IMR-90 (cell line): ENCODE measurements around the gene NHSL1. TPM values are rescaled to one million over a fixed set of nuclear protein-coding genes. Genes with fewer than 3 reads are reported as not detected.

Experiments used
- ATAC-seq: fragments of 200-7000 bp; cut with Tn5 transposase; 2 replicates; pipeline ENCODE4 v1.9.1; 2020; ENCODE audit warnings: low read depth, mild to moderate bottlenecking, moderate library complexity
- BruUV-seq: library from RNA; stranded (reverse); fragments of 400-500 nt; replicated peaks from 2 replicates; lab custom pipeline; 2021; lab: Mats Ljungman, UMichigan
- CTCF ChIA-PET: fragments of 300-600 bp; formaldehyde crosslinking; extraction: SDS; loops from one replicate; lab custom pipeline; 2021; ENCODE audit warnings: antibody characterized with exemption; lab: Yijun Ruan, JAX
- POLR2A ChIA-PET: fragments of 300-600 bp; sonication (Branson Sonifier 250); formaldehyde crosslinking; loops from one replicate; lab custom pipeline; 2022; ENCODE audit warnings: antibody characterized with exemption; ENCODE audit not compliant: unreplicated experiment; lab: Charles Lee
- DNase-seq: peaks from one replicate; pipeline ENCODE4 v3.0.0; 2013
- H2AFZ ChIP-seq: replicated peaks from 2 replicates; pipeline ENCODE3; 2013; ENCODE audit warnings: low read length, mild to moderate bottlenecking; ENCODE audit not compliant: poor library complexity
- H2AK5ac ChIP-seq: 2 replicates; pipeline ENCODE4 v1.6.1; 2013; ENCODE audit warnings: low read depth, low read length, inconsistent platforms
- H2AK9ac ChIP-seq: replicated peaks from 2 replicates; pipeline ENCODE3; 2013; ENCODE audit warnings: mild to moderate bottlenecking, low read depth, low read length, moderate library complexity; ENCODE audit not compliant: poor library complexity
- H2BK120ac ChIP-seq: 2 replicates; pipeline ENCODE4 v1.6.1; 2013; ENCODE audit warnings: low read depth, low read length, inconsistent platforms
- H2BK15ac ChIP-seq: 3 replicates; pipeline ENCODE4 v1.6.1; 2013; ENCODE audit warnings: low read depth, low read length, inconsistent platforms
- H2BK20ac ChIP-seq: 2 replicates; pipeline ENCODE4 v1.6.1; 2013; ENCODE audit warnings: low read depth, mild to moderate bottlenecking, inconsistent platforms, low read length, moderate library complexity
- H2BK5ac ChIP-seq: 2 replicates; pipeline ENCODE4 v1.6.1; 2013; ENCODE audit warnings: mild to moderate bottlenecking, low read depth, low read length, inconsistent platforms; ENCODE audit not compliant: poor library complexity, severe bottlenecking
- H3K14ac ChIP-seq: replicated peaks from 2 replicates; pipeline ENCODE4 v1.6.1; 2013; ENCODE audit warnings: low read depth, low read length, inconsistent platforms
- H3K18ac ChIP-seq: 2 replicates; pipeline ENCODE4 v1.6.1; 2013; ENCODE audit warnings: low read depth, low read length, control low read depth
- H3K23ac ChIP-seq: 2 replicates; pipeline ENCODE4 v1.6.1; 2013; ENCODE audit warnings: low read depth, low read length, inconsistent platforms
- H3K27ac ChIP-seq: 2 replicates; pipeline ENCODE4 v1.5.1; 2013; ENCODE audit warnings: mild to moderate bottlenecking, control low read depth, low read length; ENCODE audit not compliant: insufficient read depth
- H3K27me3 ChIP-seq: 2 replicates; pipeline ENCODE4 v1.6.1; 2013; ENCODE audit warnings: low read length; ENCODE audit not compliant: control insufficient read depth, insufficient read depth
- H3K36me3 ChIP-seq: 2 replicates; pipeline ENCODE4 v1.6.1; 2013; ENCODE audit warnings: low read length, mixed read lengths; ENCODE audit not compliant: control insufficient read depth, insufficient read depth
- H3K4ac ChIP-seq: 2 replicates; pipeline ENCODE4 v1.6.1; 2013; ENCODE audit warnings: low read depth, low read length, inconsistent platforms
- H3K4me1 ChIP-seq: 2 replicates; pipeline ENCODE4 v1.6.1; 2013; ENCODE audit warnings: low read length, mixed read lengths; ENCODE audit not compliant: control insufficient read depth, insufficient read depth
- H3K4me2 ChIP-seq: 2 replicates; pipeline ENCODE4 v1.6.1; 2013; ENCODE audit warnings: low read depth, mild to moderate bottlenecking, control low read depth, low read length, moderate library complexity
- H3K4me3 ChIP-seq: 2 replicates; pipeline ENCODE4 v1.5.1; 2013; ENCODE audit warnings: low read depth, mild to moderate bottlenecking, control low read depth, low read length, moderate library complexity; ENCODE audit not compliant: insufficient read depth
- H3K56ac ChIP-seq: 2 replicates; pipeline ENCODE4 v1.6.1; 2013; ENCODE audit warnings: low read length, inconsistent platforms; ENCODE audit not compliant: insufficient read depth; ENCODE audit errors: extremely low read depth
- H3K79me1 ChIP-seq, 2 experiments: 2 replicates each; pipeline ENCODE4 v1.6.1; 2013; ENCODE audit warnings: low read length in 2 of 2, inconsistent platforms in 1 of 2, low read depth in 1 of 2
- H3K9ac ChIP-seq: 2 replicates; pipeline ENCODE4 v1.6.1; 2013; ENCODE audit warnings: low read depth, low read length, control low read depth
- H3K9me1 ChIP-seq: 2 replicates; pipeline ENCODE4 v1.6.1; 2013; ENCODE audit warnings: low read length, inconsistent platforms; ENCODE audit not compliant: insufficient read depth
- H3K9me3 ChIP-seq: 2 replicates; pipeline ENCODE4 v1.6.1; 2013; ENCODE audit warnings: low read length; ENCODE audit not compliant: control insufficient read depth, insufficient read depth
- H4K20me1 ChIP-seq: 2 replicates; pipeline ENCODE4 v1.6.1; 2013; ENCODE audit warnings: low read length, inconsistent platforms; ENCODE audit not compliant: insufficient read depth
- H4K5ac ChIP-seq: 2 replicates; pipeline ENCODE4 v1.6.1; 2013; ENCODE audit warnings: mild to moderate bottlenecking, low read depth, low read length, control low read depth
- H4K8ac ChIP-seq, 2 experiments: 2 replicates each; pipeline ENCODE4 v1.6.1; 2013; ENCODE audit warnings: low read depth in 2 of 2, low read length in 2 of 2, control low read depth in 1 of 2, inconsistent platforms in 1 of 2
- H4K91ac ChIP-seq: 2 replicates; pipeline ENCODE4 v1.6.1; 2013; ENCODE audit warnings: low read depth, low read length, inconsistent platforms; ENCODE audit not compliant: insufficient read depth
- BHLHE40 ChIP-seq: fragments of 150-350 bp; IDR thresholded peaks from 2 replicates; pipeline ENCODE4 v1.6.1; 2016; ENCODE audit warnings: mild to moderate bottlenecking, low read depth, low read length
- CEBPB ChIP-seq: IDR thresholded peaks from 2 replicates; pipeline ENCODE4 v1.6.1; 2012; ENCODE audit warnings: low read depth, low read length, improper control_type of control experiment
- CHD1 ChIP-seq: IDR thresholded peaks from 2 replicates; pipeline ENCODE4 v1.6.1; 2012; ENCODE audit warnings: low read depth, low read length, improper control_type of control experiment
- CTCF ChIP-seq: conservative IDR thresholded peaks from 2 replicates; pipeline ENCODE4 v1.5.1; 2012; ENCODE audit warnings: mild to moderate bottlenecking, low read depth, low read length, improper control_type of control experiment
- FOS ChIP-seq: fragments of 150-350 bp; IDR thresholded peaks from 2 replicates; pipeline ENCODE4 v1.6.1; 2016; ENCODE audit warnings: low read depth, low read length
- MAFK ChIP-seq: IDR thresholded peaks from 2 replicates; pipeline ENCODE4 v1.6.1; 2012; ENCODE audit warnings: low read depth, low read length, improper control_type of control experiment
- MAZ ChIP-seq: IDR thresholded peaks from 2 replicates; pipeline ENCODE4 v1.6.1; 2012; ENCODE audit warnings: low read depth, mild to moderate bottlenecking, low read length, improper control_type of control experiment, moderate library complexity, borderline replicate concordance
- MXI1 ChIP-seq: IDR thresholded peaks from 2 replicates; pipeline ENCODE4 v1.6.1; 2012; ENCODE audit warnings: low read depth, mild to moderate bottlenecking, low read length, moderate library complexity, borderline replicate concordance
- NFE2L2 ChIP-seq: fragments of 150-350 bp; IDR thresholded peaks from 2 replicates; pipeline ENCODE4 v1.6.1; 2016; ENCODE audit warnings: low read depth, mild to moderate bottlenecking, low read length
- POLR2A ChIP-seq: IDR thresholded peaks from 2 replicates; pipeline ENCODE4 v1.6.1; 2012; ENCODE audit warnings: mild to moderate bottlenecking, low read depth, low read length
- RAD21 ChIP-seq: IDR thresholded peaks from 2 replicates; pipeline ENCODE4 v1.6.1; 2012; ENCODE audit warnings: low read length, improper control_type of control experiment
- RCOR1 ChIP-seq: IDR thresholded peaks from 2 replicates; pipeline ENCODE4 v1.6.1; 2012; ENCODE audit warnings: mild to moderate bottlenecking, low read length, improper control_type of control experiment; ENCODE audit not compliant: insufficient replicate concordance
- RFX5 ChIP-seq: IDR thresholded peaks from 2 replicates; pipeline ENCODE4 v1.8.0; 2012; ENCODE audit warnings: low read depth, mild to moderate bottlenecking, low read length, moderate library complexity
- SMC3 ChIP-seq: fragments of 150-350 bp; IDR thresholded peaks from 2 replicates; pipeline ENCODE4 v1.6.1; 2016; ENCODE audit warnings: low read depth, mild to moderate bottlenecking, antibody characterized with exemption, low read length, moderate library complexity
- USF2 ChIP-seq: fragments of 150-350 bp; IDR thresholded peaks from 2 replicates; pipeline ENCODE4 v1.6.1; 2017; ENCODE audit warnings: mild to moderate bottlenecking, antibody characterized with exemption, low read length, low read depth
- WGBS, 2 experiments: methylation state at CpG; one replicate each; pipeline versions ENCODE4 v1.1.5 to v1.1.7; 2013; ENCODE audit warnings: missing lambda C conversion rate in 2 of 2; ENCODE audit not compliant: insufficient read length in 1 of 2; ENCODE audit errors: extremely low coverage in 2 of 2; 5-methylcytosine and 5-hydroxymethylcytosine counted together
- dilution Hi-C: fragments of 300-500 bp; cut with HindIII; formaldehyde crosslinking; loops from one replicate; pipeline ENCODE4 v1.14.3; 2018; ENCODE audit warnings: low sequenced_read_pairs; ENCODE audit not compliant: unreplicated experiment
- in situ Hi-C: fragments of 300-500 bp; cut with MboI; formaldehyde crosslinking; loops from 3 replicates; pipeline ENCODE4 v1.14.3; 2019; ENCODE audit warnings: low sequenced_read_pairs, inconsistent platforms, mixed read lengths
- intact Hi-C: fragments of 100-400 bp; cut with micrococcal nuclease; formaldehyde crosslinking; loops from 2 replicates; pipeline ENCODE4 v1.10.0; 2022
- polyA plus RNA-seq, 3 experiments: library from polyadenylated mRNA; depleted of rRNA; stranded (reverse); fragments of >200 nt; gene quantifications; 2 replicates each; pipeline ENCODE4 v1.2.3, GENCODE V29; 2012; ENCODE audit warnings: low replicate concordance in 1 of 3
- total RNA-seq: library from RNA; depleted of rRNA; stranded (reverse); fragments of >200 nt; gene quantifications from 2 replicates; pipeline ENCODE4 v1.2.3, GENCODE V29; 2012
- TF ChIP-seq, protein P1 (sequence below): fragments of 150-350 bp; IDR thresholded peaks from 2 replicates; pipeline ENCODE4 v1.6.1; 2016; ENCODE audit warnings: low read depth, mild to moderate bottlenecking, low read length, moderate library complexity, borderline replicate concordance

NHSL1 gene
- total and polyA plus RNA-seq, 2 of the 4 experiments (the other 2 are of a cell fraction) = 5.6 to 7.2 TPM

DNA sequence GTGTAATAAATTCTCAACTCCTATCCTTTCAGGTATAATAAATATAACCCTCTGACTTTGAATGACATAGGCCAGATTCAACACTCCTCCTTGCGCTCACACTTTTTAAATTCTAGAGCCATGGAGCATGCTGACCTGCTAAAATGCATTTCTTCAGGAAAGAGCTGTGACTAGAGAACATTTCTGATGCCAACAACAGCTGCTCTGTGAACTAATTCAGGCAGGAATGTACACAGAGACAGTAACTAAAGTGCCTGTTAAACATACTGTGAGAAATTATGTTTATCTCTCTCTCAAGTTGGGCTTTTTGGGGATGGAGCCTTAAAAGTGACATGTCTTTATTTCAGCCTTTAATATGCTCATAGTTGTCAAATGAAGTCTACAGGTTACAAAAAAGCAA lies 8.3 kb downstream of the NHSL1 start:
- H3K27ac ChIP-seq = no peak overlapping the region
- no peak overlapping the region for H3K56ac ChIP-seq
- no peaks in the 10 kb centered on the region for H3K9me3 ChIP-seq
- no peak overlapping the region for H2BK15ac ChIP-seq
- H2BK20ac ChIP-seq = no peak overlapping the region
- H2AFZ ChIP-seq = no peak overlapping the region
- H3K4me1 ChIP-seq = peaks cover 6% of the 10 kb centered on the region; the same call in 1 of the 2 replicates
- H4K20me1 ChIP-seq = no peaks in the 10 kb centered on the region; the same call in 1 of the 2 replicates
- H4K5ac ChIP-seq = no peak overlapping the region
- ATAC-seq (peak; percentile 85), DNase-seq (peak; percentile 51)
- no peak overlapping the region for H3K23ac ChIP-seq
- H3K4me2 ChIP-seq = no peak overlapping the region
- intact Hi-C loops (no loop called here), in situ Hi-C loops (no loop called here), dilution Hi-C loops (no loop called here)
- no peak overlapping the region for H3K9ac ChIP-seq
- WGBS, 2 experiments = no CpG with 5 or more reads among the region's 1 CpG
- H2BK120ac ChIP-seq = no peak overlapping the region
- 0 out of 2 replicates have a peak, but pooled peaks cover 2% of the 10 kb centered on the region for H3K9me1 ChIP-seq
- no peak overlapping the region for H4K91ac ChIP-seq
- H3K79me1 ChIP-seq = peaks cover 3 to 18% of the 10 kb centered on the region in 2 experiments; a peak in 2 of 4 replicates
- peaks cover 2% of the 10 kb centered on the region; the same call in 1 of the 2 replicates for H3K36me3 ChIP-seq
- no peak overlapping the region for H3K14ac ChIP-seq
- no peak overlapping the region for H4K8ac ChIP-seq
- no peak overlapping the region for H2AK5ac ChIP-seq
- no peak overlapping the region for H2BK5ac ChIP-seq
- H3K18ac ChIP-seq = no peak overlapping the region
- no peak overlapping the region for H3K4me3 ChIP-seq
- POLR2A ChIA-PET = no interaction called here
- no TSS peak for BruUV-seq
- H3K27me3 ChIP-seq = no peaks in the 10 kb centered on the region
- TF ChIP-seq MXI1 = no peak
- TF ChIP-seq NFE2L2 = no peak
- TF ChIP-seq POLR2A = no peak
- no peak for TF ChIP-seq SMC3
- TF ChIP-seq CEBPB = no peak
- TF ChIP-seq CHD1 = no peak
- TF ChIP-seq FOS = no peak
- TF ChIP-seq RFX5 = no peak
- TF ChIP-seq MAFK = no peak
- no peak for TF ChIP-seq MAZ
- TF ChIP-seq, protein P1, sequence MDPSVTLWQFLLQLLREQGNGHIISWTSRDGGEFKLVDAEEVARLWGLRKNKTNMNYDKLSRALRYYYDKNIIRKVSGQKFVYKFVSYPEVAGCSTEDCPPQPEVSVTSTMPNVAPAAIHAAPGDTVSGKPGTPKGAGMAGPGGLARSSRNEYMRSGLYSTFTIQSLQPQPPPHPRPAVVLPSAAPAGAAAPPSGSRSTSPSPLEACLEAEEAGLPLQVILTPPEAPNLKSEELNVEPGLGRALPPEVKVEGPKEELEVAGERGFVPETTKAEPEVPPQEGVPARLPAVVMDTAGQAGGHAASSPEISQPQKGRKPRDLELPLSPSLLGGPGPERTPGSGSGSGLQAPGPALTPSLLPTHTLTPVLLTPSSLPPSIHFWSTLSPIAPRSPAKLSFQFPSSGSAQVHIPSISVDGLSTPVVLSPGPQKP = no peak
- no peak for TF ChIP-seq RAD21
- TF ChIP-seq CTCF = no peak
- TF ChIP-seq RCOR1 = no peak
- no peak for TF ChIP-seq USF2
- no peak for TF ChIP-seq BHLHE40
- H2AK9ac ChIP-seq = no peak overlapping the region
- CTCF ChIA-PET = no interaction called here
- no peak overlapping the region for H3K4ac ChIP-seq
